Ectodermal cell (in vitro differentiated cells): ENCODE measurements around the gene SLC46A3. TPM values are rescaled to one million over a fixed set of nuclear protein-coding genes. Genes with fewer than 3 reads are reported as not detected.

ENCODE experiments used
- H3K27ac ChIP-seq: 2 replicates; pipeline ENCODE4 v1.7.0; 2013; ENCODE audit warnings: mild to moderate bottlenecking, low read depth, low read length; ENCODE audit not compliant: insufficient read depth, poor library complexity, severe bottlenecking
- H3K27me3 ChIP-seq: 2 replicates; pipeline ENCODE4 v1.7.0; 2013; ENCODE audit warnings: mild to moderate bottlenecking, low read length; ENCODE audit not compliant: insufficient read depth, control insufficient read depth, poor library complexity, severe bottlenecking
- H3K36me3 ChIP-seq: one replicate; pipeline ENCODE4 v1.7.0; 2013; ENCODE audit warnings: low read length; ENCODE audit not compliant: control insufficient read depth, insufficient read depth
- H3K4me1 ChIP-seq: one replicate; pipeline ENCODE4 v1.7.0; 2013; ENCODE audit warnings: low read length; ENCODE audit not compliant: control insufficient read depth, insufficient read depth
- H3K4me3 ChIP-seq: 2 replicates; pipeline ENCODE4 v1.7.0; 2013; ENCODE audit warnings: low read depth, low read length, control low read depth; ENCODE audit not compliant: insufficient read depth
- H3K9me3 ChIP-seq: 2 replicates; pipeline ENCODE4 v1.7.0; 2013; ENCODE audit warnings: mild to moderate bottlenecking, low read length, moderate library complexity; ENCODE audit not compliant: control insufficient read depth
- WGBS, 2 experiments: methylation state at CpG; one replicate each; pipeline ENCODE4 v1.1.7; 2013; ENCODE audit warnings: missing lambda C conversion rate in 2 of 2; 5-methylcytosine and 5-hydroxymethylcytosine counted together
- polyA plus RNA-seq, 4 experiments: library from polyadenylated mRNA; stranded (reverse); fragments of 50-300 nt; gene quantifications; one replicate each; pipeline ENCODE4 v1.2.3, GENCODE V29; 2013

SLC46A3 gene, protein sequence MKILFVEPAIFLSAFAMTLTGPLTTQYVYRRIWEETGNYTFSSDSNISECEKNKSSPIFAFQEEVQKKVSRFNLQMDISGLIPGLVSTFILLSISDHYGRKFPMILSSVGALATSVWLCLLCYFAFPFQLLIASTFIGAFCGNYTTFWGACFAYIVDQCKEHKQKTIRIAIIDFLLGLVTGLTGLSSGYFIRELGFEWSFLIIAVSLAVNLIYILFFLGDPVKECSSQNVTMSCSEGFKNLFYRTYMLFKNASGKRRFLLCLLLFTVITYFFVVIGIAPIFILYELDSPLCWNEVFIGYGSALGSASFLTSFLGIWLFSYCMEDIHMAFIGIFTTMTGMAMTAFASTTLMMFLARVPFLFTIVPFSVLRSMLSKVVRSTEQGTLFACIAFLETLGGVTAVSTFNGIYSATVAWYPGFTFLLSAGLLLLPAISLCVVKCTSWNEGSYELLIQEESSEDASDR
- 0.31 TPM for polyA plus RNA-seq (2013, experiment 1 of 4)
- polyA plus RNA-seq (2013, experiment 2 of 4), result 0.21 TPM
- 0.43 TPM for polyA plus RNA-seq (2013, experiment 3 of 4)
- 0.45 TPM for polyA plus RNA-seq (2013, experiment 4 of 4)

DNA sequence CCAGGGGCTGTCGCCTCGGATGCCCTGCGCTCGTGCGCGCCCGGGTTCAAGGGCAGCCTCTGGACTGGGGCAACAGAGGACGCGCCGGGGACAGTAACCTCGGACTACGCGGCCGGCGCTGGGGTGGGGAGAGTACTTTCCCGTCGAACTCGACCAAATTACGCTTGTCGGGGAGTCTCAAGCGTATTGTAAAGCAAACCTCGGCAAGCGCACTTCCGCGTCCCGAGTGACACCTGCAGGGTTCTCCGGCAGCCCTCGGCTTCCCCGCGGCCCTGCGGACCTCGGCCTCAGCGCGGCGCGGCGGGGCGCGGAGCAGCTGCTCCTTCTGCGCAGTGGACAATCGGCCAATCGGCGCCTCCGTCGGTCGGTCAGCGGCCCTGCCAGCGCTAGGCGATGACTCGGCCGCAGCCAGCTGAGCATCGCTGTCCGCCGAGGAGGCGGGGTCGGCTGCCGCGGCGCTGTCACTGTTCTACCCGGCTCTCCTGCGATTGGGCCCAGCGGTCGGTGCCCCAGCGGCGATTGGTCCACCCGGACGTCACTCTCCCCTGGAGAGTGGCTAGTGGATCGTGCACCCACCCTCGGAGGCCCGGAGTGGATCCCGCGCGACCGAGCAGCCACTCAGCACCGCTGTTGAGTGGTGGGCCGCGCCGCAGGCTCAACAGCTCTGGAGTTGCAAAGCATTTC lies at the start of gene SLC46A3:
TSS of gene SLC46A3 (minus strand) at position 428 of the 684 bp plus-strand sequence. CDS start 972 bp downstream, outside the sequence.
- H3K9me3 ChIP-seq, result no peaks in the 10 kb centered on the region
- 0% methylated on average over 78 of the region's 78 CpGs for WGBS, 2 experiments
- H3K4me3 ChIP-seq, result peak within 1 kb of the TSS; percentile 53
- no peaks in the 10 kb centered on the region for H3K4me1 ChIP-seq
- no peaks in the 10 kb centered on the region for H3K36me3 ChIP-seq
- no peak within 1 kb of the TSS for H3K27ac ChIP-seq
- peaks cover 38% of the 10 kb centered on the region for H3K27me3 ChIP-seq

GRCh38 chr13:28763887-28764286 lies 45.1 kb upstream of the SLC46A3 start:
- Histone ChIP-seq H3K36me3 (no peaks in the 10 kb centered on the region), H3K27ac (no peak overlapping the region), H3K27me3 (no peaks in the 10 kb centered on the region), H3K9me3 (no peaks in the 10 kb centered on the region), H3K4me1 (no peaks in the 10 kb centered on the region), H3K4me3 (no peak overlapping the region)
- 93 to 95% methylated on average over 4 of the region's 4 CpGs for WGBS, 2 experiments

- Histone ChIP-seq H3K4me1 (no peaks in the 10 kb centered on the region), H3K27ac (no peak overlapping the region), H3K36me3 (no peaks in the 10 kb centered on the region), H3K9me3 (no peaks in the 10 kb centered on the region), H3K4me3 (no peak overlapping the region), H3K27me3 (no peaks in the 10 kb centered on the region)
- WGBS, 2 experiments, result 90 to 93% methylated on average over 4 of the region's 4 CpGs
Measured at GRCh38 chr13:28761586-28761985, 42.8 kb upstream of the SLC46A3 start.

DNA sequence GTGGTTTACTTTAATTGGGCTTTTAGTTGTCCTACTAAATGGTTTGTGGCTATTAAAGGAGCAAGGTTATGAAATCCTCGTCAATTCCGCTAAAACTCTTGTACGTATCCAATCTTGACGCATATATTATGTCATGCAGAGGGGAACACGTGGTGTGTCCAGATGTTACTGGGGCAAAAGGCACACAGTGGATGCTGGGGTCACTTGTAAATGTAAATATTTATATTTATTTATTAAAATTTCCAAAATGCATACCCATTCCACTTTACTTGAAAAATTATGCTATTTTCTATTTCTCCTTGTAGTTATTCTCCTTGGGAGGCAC lies 36.7 kb upstream of the SLC46A3 start:
- H3K27ac ChIP-seq, result no peak overlapping the region
- H3K4me1 ChIP-seq, result no peaks in the 10 kb centered on the region
- 94 to 98% methylated on average over 5 of the region's 5 CpGs for WGBS, 2 experiments
- no peak overlapping the region for H3K4me3 ChIP-seq
- H3K9me3 ChIP-seq, result no peaks in the 10 kb centered on the region
- H3K36me3 ChIP-seq, result no peaks in the 10 kb centered on the region
- H3K27me3 ChIP-seq, result no peaks in the 10 kb centered on the region

GRCh38 chr13:28754698-28755545 lies 36.2 kb upstream of the SLC46A3 start:
- Histone ChIP-seq H3K9me3 (no peaks in the 10 kb centered on the region), H3K4me3 (no peak overlapping the region), H3K36me3 (no peaks in the 10 kb centered on the region), H3K27ac (no peak overlapping the region), H3K27me3 (no peaks in the 10 kb centered on the region), H3K4me1 (no peaks in the 10 kb centered on the region)
- 88 to 89% methylated on average over 32 of the region's 32 CpGs for WGBS, 2 experiments

DNA sequence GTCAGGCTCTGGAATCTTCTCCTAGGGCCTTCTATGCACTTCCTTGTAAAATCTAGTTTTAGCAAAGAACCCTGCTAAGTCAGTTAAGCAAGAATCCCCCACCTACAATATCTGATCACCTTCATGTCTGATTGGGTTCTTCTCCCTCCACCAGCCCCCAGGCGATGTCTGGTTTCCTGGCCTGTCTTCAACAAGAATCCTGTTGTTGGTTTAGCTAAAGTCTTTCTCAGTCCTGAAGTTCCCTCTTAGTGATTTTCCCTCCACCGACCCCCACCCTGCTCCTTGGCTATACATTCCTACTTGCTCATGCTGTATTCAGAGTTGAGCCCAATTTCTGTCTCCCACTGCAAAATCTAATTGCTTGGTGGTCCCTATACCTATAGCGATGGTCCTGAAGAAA lies 35.2 kb upstream of the SLC46A3 start:
- Histone ChIP-seq H3K4me3 (no peak overlapping the region), H3K27ac (no peak overlapping the region), H3K36me3 (no peaks in the 10 kb centered on the region), H3K27me3 (no peaks in the 10 kb centered on the region), H3K4me1 (no peaks in the 10 kb centered on the region), H3K9me3 (no peaks in the 10 kb centered on the region)
- WGBS, 2 experiments, result 89 to 90% methylated on average over 3 of the region's 3 CpGs

- Histone ChIP-seq H3K9me3 (no peaks in the 10 kb centered on the region), H3K27me3 (no peaks in the 10 kb centered on the region), H3K27ac (no peak overlapping the region), H3K36me3 (no peaks in the 10 kb centered on the region), H3K4me3 (no peak overlapping the region), H3K4me1 (no peaks in the 10 kb centered on the region)
- 76 to 77% methylated on average over 5 of the region's 5 CpGs for WGBS, 2 experiments
Measured at GRCh38 chr13:28753208-28753892, 34.6 kb upstream of the SLC46A3 start.

GRCh38 chr13:28751175-28751960 lies 32.6 kb upstream of the SLC46A3 start:
- Histone ChIP-seq H3K4me1 (no peaks in the 10 kb centered on the region), H3K4me3 (no peak overlapping the region), H3K36me3 (no peaks in the 10 kb centered on the region), H3K27me3 (no peaks in the 10 kb centered on the region), H3K27ac (no peak overlapping the region), H3K9me3 (no peaks in the 10 kb centered on the region)
- WGBS, 2 experiments, result 93 to 94% methylated on average over 6 to 7 of the region's 7 CpGs
